Sigmoid colon (tissue), 3 donors: ENCODE measurements around the gene TMPO.
"Not testable (repeated sequence)": the region's sequence is repeated elsewhere in the genome, so short reads cannot be mapped to it uniquely, and the experiment has no call there.

ENCODE experiments used
- POLR2A ChIP-seq, 2 donors: fragments of 450-650 bp; IDR thresholded peaks; one replicate each; pipeline ENCODE4 v1.6.1; 2016; ENCODE audit warnings: antibody characterized with exemption in 2 of 2, mild to moderate bottlenecking in 2 of 2, moderate library complexity in 2 of 2
- TF ChIP-seq, protein P1 (sequence below), 4 experiments: fragments of 450-650 bp in 3 of 4; fragments of 200-600 bp in 1 of 4; IDR thresholded peaks; one replicate each; pipeline ENCODE4 v1.5.1; 2016 to 2019; ENCODE audit warnings: antibody characterized with exemption in 4 of 4, mild to moderate bottlenecking in 3 of 4, moderate library complexity in 2 of 4

DNA sequence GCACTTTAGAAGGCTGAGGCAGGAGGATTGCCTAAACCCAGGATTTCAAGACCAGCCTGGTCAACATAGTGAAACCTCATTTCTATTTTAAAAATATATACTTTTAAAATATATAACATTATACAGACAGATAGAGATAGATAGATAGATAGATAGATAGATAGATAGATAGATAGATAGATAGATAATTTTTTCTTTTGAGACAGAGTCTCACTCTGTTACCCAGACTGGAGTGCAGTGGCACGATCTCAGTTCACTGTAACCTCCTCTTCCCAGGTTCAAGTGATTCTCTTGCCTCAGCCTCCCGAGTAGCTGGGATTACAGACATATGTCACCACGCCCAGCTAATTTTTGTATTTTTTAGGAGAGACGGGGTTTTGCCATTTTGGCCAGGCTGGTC, 42.7 kb downstream of the TMPO start:
- TF ChIP-seq, protein P1, sequence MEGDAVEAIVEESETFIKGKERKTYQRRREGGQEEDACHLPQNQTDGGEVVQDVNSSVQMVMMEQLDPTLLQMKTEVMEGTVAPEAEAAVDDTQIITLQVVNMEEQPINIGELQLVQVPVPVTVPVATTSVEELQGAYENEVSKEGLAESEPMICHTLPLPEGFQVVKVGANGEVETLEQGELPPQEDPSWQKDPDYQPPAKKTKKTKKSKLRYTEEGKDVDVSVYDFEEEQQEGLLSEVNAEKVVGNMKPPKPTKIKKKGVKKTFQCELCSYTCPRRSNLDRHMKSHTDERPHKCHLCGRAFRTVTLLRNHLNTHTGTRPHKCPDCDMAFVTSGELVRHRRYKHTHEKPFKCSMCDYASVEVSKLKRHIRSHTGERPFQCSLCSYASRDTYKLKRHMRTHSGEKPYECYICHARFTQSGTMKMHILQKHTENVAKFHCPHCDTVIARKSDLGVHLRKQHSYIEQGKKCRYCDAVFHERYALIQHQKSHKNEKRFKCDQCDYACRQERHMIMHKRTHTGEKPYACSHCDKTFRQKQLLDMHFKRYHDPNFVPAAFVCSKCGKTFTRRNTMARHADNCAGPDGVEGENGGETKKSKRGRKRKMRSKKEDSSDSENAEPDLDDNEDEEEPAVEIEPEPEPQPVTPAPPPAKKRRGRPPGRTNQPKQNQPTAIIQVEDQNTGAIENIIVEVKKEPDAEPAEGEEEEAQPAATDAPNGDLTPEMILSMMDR (IDR thresholded peaks at IDR 0.05) = not testable (repeated sequence)
- TF ChIP-seq POLR2A (IDR thresholded peaks at IDR 0.05) = not testable (repeated sequence)
